HG02885 (cell line): ENCODE results near the gene RBBP4.
"Not testable (repeated sequence)": the region's sequence is repeated elsewhere in the genome, so short reads cannot be mapped to it uniquely, and the experiment has no call there.

Source experiments
- ATAC-seq: cut with Tn5 transposase; IDR thresholded peaks from one replicate; pipeline ENCODE4 v1.9.1; 2021; ENCODE audit warnings: mild to moderate bottlenecking; ENCODE audit not compliant: unreplicated experiment, poor library complexity

The RBBP4 gene

GRCh38 chr1:32685498-32685897, 34.5 kb downstream of the RBBP4 start:
- ATAC-seq, result no peak

GRCh38 chr1:32686387-32686786, 35.4 kb downstream of the RBBP4 start:
- ATAC-seq, result no peak

GRCh38 chr1:32693455-32694174, 42.6 kb downstream of the RBBP4 start:
- ATAC-seq, result no peak

GRCh38 chr1:32695098-32695904, 44.3 kb downstream of the RBBP4 start:
- ATAC-seq, result no peak

- no peak for ATAC-seq
These were observed 45.0 kb downstream of the RBBP4 start for GRCh38 chr1:32696041-32696440.

- ATAC-seq, result not testable (repeated sequence)
These were observed 46.0 kb downstream of the RBBP4 start for GRCh38 chr1:32696996-32697395.

GRCh38 chr1:32701421-32701911, 50.5 kb downstream of the RBBP4 start:
- no peak for ATAC-seq

GRCh38 chr1:32701951-32702598, 51.1 kb downstream of the RBBP4 start:
- no peak for ATAC-seq

GRCh38 chr1:32702599-32703478, 51.8 kb downstream of the RBBP4 start, which contains the start of gene SYNC:
SYNC (minus strand) TSS chr1:32702770; CDS start chr1:32702660, 110 bp downstream.
- no peak for ATAC-seq

GRCh38 chr1:32703479-32704291, 52.7 kb downstream of the RBBP4 start:
- ATAC-seq, result no peak

GRCh38 chr1:32705516-32705915, 54.5 kb downstream of the RBBP4 start:
- no peak for ATAC-seq

- ATAC-seq, result no peak
These were observed 55.5 kb downstream of the RBBP4 start for GRCh38 chr1:32706491-32706890.

- no peak for ATAC-seq
These were observed 58.1 kb downstream of the RBBP4 start for GRCh38 chr1:32709075-32709474.

- no peak for ATAC-seq
These were observed 58.5 kb downstream of the RBBP4 start for GRCh38 chr1:32709476-32709875.

- not testable (repeated sequence) for ATAC-seq
These were observed 60.2 kb downstream of the RBBP4 start for GRCh38 chr1:32711221-32711620.

- ATAC-seq, result no peak
These were observed 62.1 kb downstream of the RBBP4 start for GRCh38 chr1:32713081-32713480.

GRCh38 chr1:32714277-32714676, 63.3 kb downstream of the RBBP4 start:
- ATAC-seq, result no peak

GRCh38 chr1:32715901-32716311, 64.9 kb downstream of the RBBP4 start:
- no peak for ATAC-seq
